GM21576 (cell line): ENCODE results near the gene PLXDC1.
"Not testable (repeated sequence)": the region's sequence is repeated elsewhere in the genome, so short reads cannot be mapped to it uniquely, and the experiment has no call there.

Source experiments
- ATAC-seq: cut with Tn5 transposase; IDR thresholded peaks from one replicate; pipeline ENCODE4 v1.9.1; 2021; ENCODE audit warnings: mild to moderate bottlenecking, moderate library complexity; ENCODE audit not compliant: unreplicated experiment

Gene PLXDC1

DNA sequence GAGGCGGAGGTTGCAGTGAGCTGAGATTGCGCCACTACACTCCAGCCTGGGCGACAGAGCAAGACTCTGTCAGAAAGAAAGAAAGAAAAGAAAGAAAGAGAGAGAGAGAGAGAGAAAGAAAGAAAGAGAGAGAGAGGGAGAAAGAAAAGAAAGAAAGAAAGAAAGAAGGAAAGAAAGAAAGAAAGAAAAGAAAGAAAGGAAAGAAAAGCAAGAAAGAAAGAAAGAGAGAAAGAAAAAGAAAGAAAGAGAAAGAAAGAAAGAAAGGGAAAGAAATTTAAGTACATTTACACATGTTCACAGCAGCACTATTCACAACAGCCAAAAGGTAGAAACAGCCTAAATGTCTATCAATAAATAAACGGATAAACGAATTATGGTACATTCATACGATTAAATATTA lies 21.9 kb downstream of the PLXDC1 start:
- ATAC-seq, result not testable (repeated sequence)

DNA sequence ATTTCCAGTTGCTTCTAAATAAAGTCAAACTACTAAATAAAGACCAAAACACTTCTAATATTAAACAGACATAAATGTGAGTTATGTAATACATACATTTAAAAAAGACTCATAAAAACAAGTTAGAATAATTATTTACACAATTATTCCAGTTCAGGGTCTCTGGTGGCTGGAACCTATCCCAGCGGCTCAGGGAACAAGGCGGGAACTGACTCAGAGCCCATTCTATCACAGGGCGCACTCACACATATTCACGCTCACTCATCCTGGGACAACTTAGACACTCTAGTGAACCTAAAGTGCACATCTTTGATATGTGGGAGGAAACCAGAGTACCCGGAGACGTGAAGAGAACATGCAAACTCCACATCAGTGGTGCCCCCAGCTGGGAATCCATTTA lies 25.0 kb downstream of the PLXDC1 start:
- ATAC-seq, result no peak

DNA sequence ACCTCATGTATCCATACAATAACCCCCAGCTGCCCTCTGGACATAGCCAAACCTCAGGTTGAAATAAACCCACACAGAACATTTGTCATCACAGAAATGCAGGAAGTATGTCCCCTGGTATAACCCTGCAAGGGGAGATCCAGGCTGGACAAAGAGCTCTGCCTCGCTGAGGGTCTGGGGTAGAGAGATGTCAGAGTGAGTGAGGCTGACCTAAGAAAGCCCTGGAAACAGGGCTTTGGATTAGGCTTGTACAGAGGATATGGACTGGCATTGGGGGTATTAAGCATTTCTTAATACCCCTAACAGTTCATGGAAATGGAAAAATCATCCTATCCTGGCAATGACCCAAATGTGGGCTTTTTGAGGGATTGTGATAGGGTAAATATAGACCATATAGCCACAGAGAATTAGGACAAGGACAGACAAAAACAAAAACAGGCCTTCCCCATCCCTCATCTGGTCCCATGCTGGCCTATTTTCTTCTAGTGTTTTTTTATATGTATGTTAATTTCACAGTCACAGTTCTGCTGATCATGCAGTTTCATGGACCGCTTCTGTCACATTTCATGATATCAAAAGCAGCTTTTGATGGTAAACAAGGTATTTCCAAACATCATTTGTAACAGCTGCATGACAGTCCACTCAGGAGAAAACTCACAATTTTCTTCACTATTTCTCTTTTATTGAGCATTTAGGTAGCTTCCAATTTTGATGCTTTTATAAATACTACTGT lies 26.1 kb downstream of the PLXDC1 start:
- no peak for ATAC-seq

DNA sequence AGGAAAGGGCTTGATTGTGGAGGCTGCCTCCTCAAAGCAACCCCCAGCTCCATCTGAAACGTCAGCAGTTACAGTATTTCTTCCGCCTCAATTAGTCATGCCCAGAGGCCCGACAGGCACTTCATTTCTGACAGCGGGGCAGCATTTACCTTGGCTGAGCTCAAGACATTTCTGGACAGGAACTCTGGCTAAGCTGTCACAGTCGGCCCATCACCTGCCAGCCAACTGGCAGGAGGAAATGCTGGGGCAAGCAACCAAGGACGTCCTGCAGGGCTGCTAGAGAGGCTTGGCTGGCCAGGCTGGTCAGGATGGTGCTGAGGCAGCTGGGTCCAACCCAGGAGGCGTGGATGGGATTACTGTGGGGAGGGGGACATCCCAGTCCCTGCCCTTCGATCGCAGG lies 27.8 kb downstream of the PLXDC1 start:
- no peak for ATAC-seq

DNA sequence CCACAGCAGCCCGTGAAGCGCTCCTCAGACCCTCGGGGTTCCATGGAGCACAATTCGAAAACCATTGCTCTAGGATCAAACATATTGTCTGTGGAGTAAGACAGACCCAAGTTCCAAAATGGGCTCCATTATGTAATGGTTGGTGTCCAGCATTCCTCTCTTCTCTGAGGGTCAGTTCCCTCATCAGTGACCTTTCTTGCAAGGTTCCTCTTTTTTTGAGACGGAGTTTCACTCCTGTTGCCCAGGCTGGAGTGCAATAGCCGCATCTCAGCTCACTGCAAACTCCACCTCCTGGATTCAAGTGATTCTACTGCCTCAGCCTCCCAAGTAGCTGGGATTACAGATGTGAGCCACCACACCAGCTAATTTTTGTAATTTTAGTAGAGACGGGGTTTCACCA lies 28.4 kb downstream of the PLXDC1 start:
- ATAC-seq, result no peak

DNA sequence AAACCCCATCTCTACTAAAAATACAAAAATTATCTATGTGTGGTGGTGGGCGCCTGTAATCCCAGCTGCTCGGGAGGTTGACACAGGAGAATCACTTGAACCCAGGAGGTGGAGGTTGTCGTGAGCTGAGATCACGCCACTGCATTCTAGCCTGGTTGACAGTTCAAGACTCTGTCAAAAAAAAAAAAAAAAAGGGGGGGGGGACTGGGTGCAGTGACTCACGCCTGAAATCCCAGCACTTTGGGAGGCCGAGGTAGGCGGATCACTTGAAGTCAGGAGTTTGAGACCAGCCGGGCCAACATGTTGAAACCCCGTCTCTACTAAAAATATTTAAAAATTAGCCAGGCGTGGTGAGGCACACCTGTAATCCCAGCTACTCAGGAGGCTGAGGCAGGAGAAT lies 29.5 kb downstream of the PLXDC1 start:
- ATAC-seq, result not testable (repeated sequence)

DNA sequence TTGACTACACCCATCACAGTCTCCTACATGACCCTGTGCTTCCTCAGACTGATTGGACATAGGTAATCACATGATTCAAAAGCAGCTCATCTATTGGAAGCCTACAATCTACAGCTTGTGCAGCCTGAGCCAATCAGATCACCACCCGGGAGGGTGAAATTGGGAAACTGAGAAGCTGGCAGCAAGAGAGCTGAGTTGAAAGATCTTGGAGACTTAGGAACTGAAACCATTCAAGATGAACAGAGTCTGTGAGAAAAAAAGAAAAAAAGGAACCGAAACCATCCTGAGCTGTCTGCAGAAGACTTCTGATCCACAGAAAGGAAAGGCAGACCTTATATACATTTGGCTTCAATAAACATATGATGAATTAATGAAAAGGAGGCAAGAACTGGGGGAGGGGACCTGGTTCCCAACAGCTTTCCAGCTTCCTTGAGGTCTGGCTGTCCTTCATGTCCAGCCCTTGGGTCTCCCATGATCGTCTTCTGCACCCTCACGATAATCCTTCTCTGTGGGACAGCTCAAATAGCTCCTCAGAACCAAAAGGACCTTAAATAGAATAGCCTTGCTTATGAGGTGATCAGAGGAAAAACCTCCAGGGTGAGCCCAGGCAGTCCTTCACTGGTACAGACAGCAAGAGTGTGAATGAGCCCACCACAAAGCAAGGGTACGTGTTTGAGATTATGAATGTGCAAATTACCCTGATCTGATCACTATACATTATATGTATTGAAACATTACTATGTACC lies 32.6 kb downstream of the PLXDC1 start:
- ATAC-seq, result peak; percentile 69

DNA sequence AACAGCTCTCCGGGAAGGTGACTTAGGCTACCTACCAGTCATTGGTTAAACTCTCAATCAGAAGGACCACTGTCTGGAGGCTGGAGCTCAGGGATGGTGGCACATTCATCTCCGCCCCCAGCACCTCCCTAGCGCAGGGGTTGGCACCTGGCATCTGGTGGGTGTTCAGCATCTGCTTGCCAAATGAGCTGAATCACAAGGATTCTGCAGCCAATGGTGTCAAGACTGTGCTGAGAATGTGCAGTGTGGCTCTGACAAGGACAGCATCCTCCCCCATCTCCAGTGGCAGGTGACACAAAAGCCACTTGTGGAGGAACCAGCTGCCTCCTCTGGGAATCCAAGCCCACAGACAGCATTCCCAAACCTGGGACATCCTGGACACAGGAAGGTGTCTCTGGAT lies 35.2 kb downstream of the PLXDC1 start:
- ATAC-seq, result no peak

DNA sequence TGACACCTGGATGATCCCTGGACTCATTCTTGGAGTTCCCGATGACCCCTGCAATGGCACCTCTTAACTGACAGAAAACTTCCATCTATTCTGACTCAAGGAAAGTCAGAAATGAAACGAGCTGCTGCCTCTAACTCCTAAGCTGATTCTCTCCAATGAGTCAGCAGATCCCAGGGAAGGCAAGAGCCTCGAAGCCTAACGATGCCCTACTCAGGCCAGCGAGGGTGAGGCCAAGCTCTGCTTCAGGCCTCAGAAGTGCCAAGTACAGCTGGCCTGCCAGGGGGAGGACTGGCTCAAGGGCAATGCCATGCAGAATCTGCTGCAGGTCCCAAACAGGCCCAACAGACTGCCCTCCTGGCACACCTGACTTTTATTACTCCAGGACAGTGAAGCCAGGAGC lies 36.3 kb downstream of the PLXDC1 start:
- ATAC-seq, result no peak

DNA sequence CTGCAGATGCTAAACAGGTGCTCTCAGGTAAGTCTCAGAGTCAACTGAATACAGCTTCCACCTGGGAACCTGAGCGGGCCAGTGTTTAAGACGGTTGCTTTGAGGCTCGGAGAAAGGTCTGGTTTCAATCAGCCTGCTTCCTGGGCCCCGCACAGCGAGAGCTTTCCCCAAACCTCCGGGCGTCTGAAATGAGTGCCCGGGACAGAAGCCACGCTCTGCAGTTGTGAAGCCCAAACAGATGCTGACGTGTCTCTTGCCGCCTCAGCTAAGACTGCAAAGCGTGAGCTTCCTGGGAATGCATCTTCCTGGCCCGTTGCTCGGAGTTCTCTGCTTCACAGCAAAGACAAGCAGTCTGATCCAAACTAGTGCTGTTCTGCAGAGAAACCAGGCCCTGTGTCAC lies 36.7 kb downstream of the PLXDC1 start:
- ATAC-seq, result no peak

DNA sequence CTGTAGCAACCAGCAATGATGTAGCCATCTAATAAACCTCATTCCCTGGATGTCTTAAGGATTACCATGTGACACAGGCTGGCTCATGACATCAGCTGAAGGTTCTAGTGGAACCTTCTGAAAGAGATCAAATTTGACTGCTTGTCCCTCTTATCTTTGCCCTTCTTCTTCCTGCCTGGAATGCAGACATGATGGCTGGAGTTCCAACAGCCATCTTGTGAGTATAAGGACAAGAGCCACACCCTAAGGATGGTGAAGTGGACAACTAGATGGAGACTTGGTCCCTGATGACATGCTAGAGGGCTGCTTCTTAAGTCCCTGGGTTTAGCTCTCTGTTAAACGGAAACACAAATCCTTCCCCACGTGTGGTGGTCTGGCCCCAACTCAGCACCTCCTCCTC lies 37.6 kb downstream of the PLXDC1 start:
- ATAC-seq, result no peak

DNA sequence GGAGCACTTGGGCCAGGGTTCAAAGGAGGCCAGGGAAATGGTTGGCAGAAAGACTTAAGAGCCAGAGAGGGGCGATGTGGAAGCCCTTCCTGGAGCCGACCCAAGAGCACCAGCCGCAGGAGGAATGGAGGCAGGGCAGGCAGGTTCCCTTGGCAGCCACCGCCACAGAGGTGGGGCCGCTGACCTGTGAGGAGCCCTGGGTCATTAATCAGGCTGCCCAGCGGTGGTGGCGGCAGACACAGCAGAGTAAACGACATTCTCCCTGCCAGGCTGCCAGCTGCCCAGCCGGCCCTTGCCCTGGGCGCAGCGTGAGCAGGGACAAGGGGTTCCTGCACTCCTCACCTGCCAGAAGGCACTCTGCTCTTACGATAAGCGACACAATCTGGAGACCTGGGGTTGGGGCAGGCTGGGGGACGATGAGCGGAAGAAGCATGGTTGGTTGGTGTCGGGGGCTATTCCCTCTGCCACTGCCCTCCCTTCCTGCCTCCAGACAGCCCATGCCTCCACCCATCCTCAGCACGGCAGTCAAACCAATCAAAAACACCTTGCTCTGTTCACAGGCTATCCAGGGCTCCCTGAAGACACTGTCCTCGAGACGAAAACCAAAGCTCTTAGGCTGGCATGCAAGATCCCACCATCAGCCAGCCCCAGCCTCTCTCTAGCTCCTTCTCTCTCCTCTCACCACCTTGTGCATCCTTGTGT lies 40.9 kb downstream of the PLXDC1 start:
- ATAC-seq, result no peak

DNA sequence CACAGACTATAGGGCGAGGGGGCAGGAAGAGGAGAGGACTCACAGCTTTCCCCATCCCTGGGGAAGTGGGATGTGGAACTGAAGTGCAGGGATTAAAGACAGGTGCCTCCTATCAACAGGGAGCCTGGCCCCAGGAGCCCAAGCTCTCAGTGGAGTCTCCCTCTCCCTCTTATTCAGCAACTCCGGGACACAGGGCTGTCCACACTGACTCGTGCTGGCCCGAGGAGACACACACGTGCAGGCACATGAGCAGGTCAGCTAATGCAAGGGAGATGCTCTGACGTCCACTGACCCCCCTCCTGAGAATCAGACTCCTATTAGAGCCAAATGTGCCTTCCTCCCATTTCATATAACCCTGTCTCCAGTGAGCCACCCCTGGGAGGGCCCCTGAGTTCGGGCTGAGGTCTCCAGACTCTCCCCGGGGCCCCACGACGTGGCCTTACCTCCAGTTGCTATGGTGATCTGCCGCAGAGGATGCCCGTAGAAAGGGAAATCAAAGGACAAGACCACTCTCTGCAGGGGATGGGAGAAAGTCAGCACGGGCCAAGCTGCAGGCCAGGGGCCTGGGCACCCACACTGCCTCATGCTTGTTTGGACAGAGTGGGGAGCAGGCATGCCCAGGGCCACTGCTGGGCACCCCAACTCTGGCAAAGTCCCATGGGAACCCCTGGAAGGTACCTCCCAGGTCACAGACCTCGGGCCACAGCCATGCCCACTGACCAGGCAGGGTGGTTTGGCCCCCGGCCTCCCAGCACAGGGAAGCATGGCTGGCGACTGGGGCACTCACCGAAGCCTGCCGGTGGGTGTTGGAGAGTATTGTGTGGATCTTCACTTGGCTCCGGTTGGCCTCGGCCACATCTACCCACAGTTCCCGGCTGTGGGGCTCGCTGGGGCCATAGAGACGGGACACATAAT lies 42.7 kb downstream of the PLXDC1 start:
- no peak for ATAC-seq

DNA sequence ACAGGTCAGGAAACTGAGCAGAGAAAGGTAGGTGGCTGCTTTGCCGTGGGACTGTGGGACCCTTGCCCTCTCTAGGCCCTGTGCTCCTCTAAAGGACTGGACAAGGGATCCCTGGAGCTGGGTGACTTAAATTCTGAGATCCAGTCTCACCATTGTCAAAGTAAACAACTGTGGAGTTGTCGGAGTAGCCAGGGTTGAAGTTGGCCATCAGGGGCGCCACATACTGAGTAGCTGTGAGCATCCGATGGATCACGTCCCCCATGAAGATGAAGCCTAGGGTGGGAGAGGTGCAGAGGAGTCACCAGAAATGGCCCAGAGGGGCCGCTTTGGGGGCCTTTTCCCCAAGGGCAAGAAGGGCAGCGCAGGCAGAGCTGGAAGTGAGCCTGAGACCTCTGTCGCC lies 43.5 kb downstream of the PLXDC1 start:
- no peak for ATAC-seq

DNA sequence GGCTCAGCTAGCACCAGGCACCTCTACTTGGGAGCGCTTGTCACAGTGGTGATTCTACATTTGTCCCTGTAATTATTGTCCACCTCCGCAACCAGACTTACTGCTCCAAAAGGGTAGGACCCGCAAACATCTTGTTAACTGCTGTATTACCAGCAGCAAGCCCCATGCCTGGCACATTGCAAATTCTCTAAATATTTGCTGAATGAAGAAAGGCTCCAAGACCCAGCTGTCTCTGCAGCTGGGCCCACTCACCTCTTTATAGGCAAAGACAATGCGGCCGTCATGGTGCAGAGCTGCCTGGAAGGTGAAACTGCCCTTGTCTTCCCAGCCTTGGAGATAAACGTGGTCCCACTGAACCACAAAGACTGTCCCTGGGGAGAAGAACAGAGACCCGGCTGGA lies 44.3 kb downstream of the PLXDC1 start:
- no peak for ATAC-seq

DNA sequence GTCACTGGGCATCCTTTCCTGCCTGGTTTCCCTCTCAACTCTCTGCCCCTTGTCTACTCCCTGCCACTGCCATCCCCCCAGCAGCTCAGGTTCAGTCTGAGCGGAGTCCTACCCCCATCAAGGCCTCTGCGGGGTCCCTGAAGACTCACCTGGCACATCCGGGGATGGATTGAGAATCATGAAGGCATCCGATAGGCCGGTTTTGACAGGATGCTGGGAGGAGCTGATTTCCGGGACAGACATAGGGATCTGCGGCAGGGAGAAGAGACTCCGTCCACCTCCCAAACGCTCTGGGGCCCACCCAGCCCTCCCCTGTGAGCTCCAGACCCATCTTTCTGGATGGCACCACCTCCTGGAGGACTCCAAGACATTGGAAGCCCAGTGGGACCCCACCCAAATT lies 45.7 kb downstream of the PLXDC1 start:
- no peak for ATAC-seq

DNA sequence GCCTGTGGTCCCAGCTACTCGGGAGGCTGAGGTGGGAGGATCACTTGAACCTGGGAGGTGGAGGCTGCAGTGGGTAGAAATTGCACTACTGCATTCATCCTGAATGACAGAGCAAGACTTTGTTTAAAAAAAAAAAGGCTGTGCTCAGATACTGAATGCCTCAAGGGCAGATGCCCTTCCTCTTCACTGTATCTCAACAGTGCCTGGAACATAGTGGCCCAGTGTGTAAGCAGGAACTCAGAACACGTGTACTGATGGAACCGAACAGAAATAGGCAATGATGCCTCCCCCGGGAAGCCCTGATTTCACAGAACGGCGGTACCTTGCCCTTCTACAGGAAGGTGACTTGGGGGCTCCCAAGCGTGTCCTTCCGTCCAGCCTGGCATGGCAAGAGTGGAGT lies 46.8 kb downstream of the PLXDC1 start:
- no peak for ATAC-seq

DNA sequence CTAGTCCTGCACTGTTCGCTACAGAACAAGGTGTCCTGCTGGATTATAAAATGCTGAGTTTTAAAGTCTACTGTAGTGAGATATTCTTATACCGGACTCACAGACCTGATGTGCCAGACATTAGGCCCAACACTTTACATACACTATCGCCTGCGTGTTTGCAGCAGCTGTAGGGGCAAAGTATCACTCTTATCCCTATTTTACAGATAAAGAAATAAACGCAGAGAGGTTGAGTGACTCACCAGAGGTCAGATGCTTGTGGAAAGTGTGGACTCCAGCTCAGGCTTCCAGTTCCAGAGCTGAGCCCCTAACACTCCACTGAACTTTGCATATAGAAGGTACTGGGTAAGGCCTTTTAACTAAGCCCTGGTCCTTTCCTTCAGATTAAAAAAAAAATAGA lies 47.4 kb downstream of the PLXDC1 start:
- no peak for ATAC-seq

DNA sequence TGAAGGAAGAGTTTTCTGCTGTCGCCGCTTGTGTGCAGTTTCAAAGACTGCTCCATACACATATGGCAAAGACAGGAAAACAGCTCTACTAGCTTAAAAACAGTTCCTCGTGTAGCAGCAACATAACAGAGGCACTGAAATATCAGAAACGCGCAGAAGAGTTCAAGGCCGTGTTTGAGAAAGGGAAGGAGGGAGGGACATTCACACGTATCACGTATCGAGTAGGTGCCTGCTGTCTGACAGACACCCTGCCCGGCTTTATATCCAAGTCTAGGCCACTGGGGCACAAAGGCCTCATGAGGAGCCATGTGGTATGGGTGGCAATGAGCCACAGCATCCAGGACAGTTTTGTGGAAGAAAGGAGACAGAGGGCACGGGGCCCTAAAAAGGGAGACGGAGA lies 50.3 kb downstream of the PLXDC1 start:
- ATAC-seq, result no peak

DNA sequence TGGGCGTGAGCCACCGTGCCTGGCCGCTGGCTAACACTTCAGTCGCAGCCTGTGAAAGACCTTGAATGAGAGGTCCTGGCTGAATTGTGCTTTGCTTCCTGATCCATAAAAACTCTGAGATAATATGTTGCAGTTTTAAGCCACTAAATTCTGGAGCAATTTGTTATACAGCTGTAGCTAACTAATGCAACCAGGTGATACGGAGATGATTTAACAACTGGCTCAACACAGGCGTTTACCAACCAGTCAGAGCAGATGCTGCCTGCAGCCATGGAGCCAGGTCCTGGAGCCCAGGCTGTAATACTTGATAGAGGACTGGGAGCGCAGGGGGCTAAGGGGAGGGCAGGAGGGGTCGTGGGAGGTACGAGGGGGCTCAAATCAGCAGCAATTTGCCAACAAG lies 50.9 kb downstream of the PLXDC1 start:
- ATAC-seq, result no peak

DNA sequence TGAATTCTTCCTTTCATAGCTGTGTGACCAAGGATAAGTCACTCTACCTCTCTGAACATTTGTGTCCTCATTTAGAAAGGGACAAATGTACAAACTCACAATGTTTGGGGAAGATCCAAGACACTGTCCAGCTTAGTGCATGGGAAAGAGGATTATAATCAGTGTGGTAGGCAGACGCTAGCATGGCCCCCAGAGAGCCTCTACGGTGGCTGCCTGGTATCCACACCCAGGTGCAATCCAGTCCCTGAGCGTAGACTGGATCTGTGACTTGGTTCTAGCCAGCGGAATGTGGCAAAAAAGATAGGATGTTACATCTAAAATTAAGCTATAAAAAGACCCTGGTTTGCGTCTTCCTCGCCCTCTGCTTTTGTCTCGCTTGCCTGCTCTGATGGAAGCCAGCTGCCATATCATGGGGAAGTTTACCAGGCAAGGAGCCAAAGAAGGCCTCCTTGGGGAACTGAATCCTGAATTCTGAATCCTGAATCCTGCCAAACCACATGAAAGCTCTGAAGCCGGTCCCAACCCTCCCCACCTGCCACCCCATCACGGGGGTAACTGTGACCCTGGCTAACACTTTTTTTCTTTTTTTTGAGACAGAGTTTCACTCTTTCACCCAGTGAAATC lies 51.7 kb downstream of the PLXDC1 start:
- ATAC-seq, result no peak
